ENCODE measurements around the gene NUDT22. TPM values are rescaled to one million over a fixed set of nuclear protein-coding genes. Genes with fewer than 3 reads are reported as not detected.

The NUDT22 gene
- total and polyA plus RNA-seq, 2 of the 4 experiments (the other 2 are of a cell fraction): 21.3 to 44.6 TPM

- Histone ChIP-seq H4K91ac (ENCODE audit: insufficient read depth, low read depth, low read length) (no peak overlapping the region), H3K9me3 (ENCODE audit: control insufficient read depth, insufficient read depth, low read length) (no peaks in the 10 kb centered on the region), H3K18ac (ENCODE audit: low read depth, low read length) (no peak overlapping the region), H3K4me1 (ENCODE audit: control insufficient read depth, insufficient read depth, low read length) (peaks cover 9% of the 10 kb centered on the region), H3K9ac (ENCODE audit: low read depth, low read length) (peak overlapping the region; percentile 81), H2BK20ac (ENCODE audit: low read depth, low read length) (no peak overlapping the region), H3K27me3 (ENCODE audit: control insufficient read depth, insufficient read depth, low read length) (no peaks in the 10 kb centered on the region), H2BK15ac (ENCODE audit: low read depth, low read length) (no peak overlapping the region), H2AK9ac (replicated peaks; ENCODE audit: low read depth, low read length, poor library complexity) (peak overlapping the region; percentile 99), H3K9me1 (ENCODE audit: insufficient read depth, low read length) (peaks cover 2% of the 10 kb centered on the region; the same call in 1 of the 2 replicates), H2AK5ac (ENCODE audit: low read depth, low read length) (peak overlapping the region; percentile 64), H3K79me1 (ENCODE audit: low read depth in 1 of 2, low read length in 2 of 2) (peaks cover 18 to 54% of the 10 kb centered on the region in 2 experiments), H4K5ac (ENCODE audit: low read depth, low read length) (no peak overlapping the region), H2BK120ac (ENCODE audit: low read depth, low read length) (0 out of 2 replicates have a peak overlapping the region, but pooled peaks have one; percentile 32), H3K4me3 (ENCODE audit: insufficient read depth, low read depth, low read length) (peak overlapping the region; percentile 76), H3K27ac (ENCODE audit: insufficient read depth, low read length) (peak overlapping the region; percentile 62), H3K4ac (ENCODE audit: low read depth, low read length) (peak overlapping the region; percentile 20; the same call in 1 of the 2 replicates), H2AFZ (replicated peaks; ENCODE audit: low read length, poor library complexity) (peak overlapping the region; percentile 91), H3K23ac (ENCODE audit: low read depth, low read length) (peak overlapping the region; percentile 75; the same call in 1 of the 2 replicates), H3K56ac (ENCODE audit: extremely low read depth, insufficient read depth, low read length) (no peak overlapping the region), H4K8ac (ENCODE audit: low read depth in 2 of 2, low read length in 2 of 2) (peak overlapping the region in 1 of 2 experiments; percentile 63; a peak in 1 of 4 replicates), H2BK5ac (ENCODE audit: low read depth, low read length, poor library complexity, severe bottlenecking) (peak overlapping the region; percentile 15), H3K14ac (replicated peaks; ENCODE audit: low read depth, low read length) (peak overlapping the region; percentile 56), H4K20me1 (ENCODE audit: insufficient read depth, low read length) (no peaks in the 10 kb centered on the region), H3K36me3 (ENCODE audit: control insufficient read depth, insufficient read depth, low read length) (peaks cover 19% of the 10 kb centered on the region), H3K4me2 (ENCODE audit: low read depth, low read length) (peak overlapping the region; percentile 75)
- TF ChIP-seq RAD21 (IDR thresholded peaks at IDR 0.05; ENCODE audit: low read length): no peak
- no peak for TF ChIP-seq USF2 (IDR thresholded peaks at IDR 0.05; ENCODE audit: low read depth, low read length)
- TF ChIP-seq CTCF (conservative IDR thresholded peaks at IDR 0.05; ENCODE audit: low read depth, low read length): peak; percentile 26; the same call in 1 of the 2 replicates
- TF ChIP-seq MAZ (IDR thresholded peaks at IDR 0.05; ENCODE audit: borderline replicate concordance, low read depth, low read length): peak; percentile 30; the same call in 1 of the 2 replicates
- peak; percentile 28; the same call in 1 of the 2 replicates for TF ChIP-seq MXI1 (IDR thresholded peaks at IDR 0.05; ENCODE audit: borderline replicate concordance, low read depth, low read length)
- dilution Hi-C loops (cut with HindIII; ENCODE audit: low sequenced_read_pairs, unreplicated experiment) (no loop called here), in situ Hi-C loops (cut with MboI; ENCODE audit: low sequenced_read_pairs) (no loop called here), intact Hi-C loops (cut with micrococcal nuclease) (no loop called here)
- ATAC-seq (ENCODE audit: low read depth) (peak; percentile 37), DNase-seq (no peak)
- BruUV-seq (replicated peaks): no TSS peak
- ChIA-PET POLR2A (ENCODE audit: unreplicated experiment) (no interaction called here), CTCF (no interaction called here)
- WGBS, 2 experiments (ENCODE audit: extremely low coverage in 2 of 2, insufficient read length in 1 of 2): 4% methylated on average over 27 of the region's 80 CpGs; no CpG with 5 or more reads in 1 of the 2 experiments
These were observed 8.7 kb downstream of the NUDT22 start for GRCh38 chr11:64234647-64235379.

Measured in IMR-90 (cell line).